SIG-M5 (cell line): Measurements from ENCODE around the gene TOM1L1.

ENCODE experiments used
- DNase-seq: peaks from one replicate; lab custom pipeline; 2025; lab: John Stamatoyannopoulos, UW

TOM1L1 gene

DNA sequence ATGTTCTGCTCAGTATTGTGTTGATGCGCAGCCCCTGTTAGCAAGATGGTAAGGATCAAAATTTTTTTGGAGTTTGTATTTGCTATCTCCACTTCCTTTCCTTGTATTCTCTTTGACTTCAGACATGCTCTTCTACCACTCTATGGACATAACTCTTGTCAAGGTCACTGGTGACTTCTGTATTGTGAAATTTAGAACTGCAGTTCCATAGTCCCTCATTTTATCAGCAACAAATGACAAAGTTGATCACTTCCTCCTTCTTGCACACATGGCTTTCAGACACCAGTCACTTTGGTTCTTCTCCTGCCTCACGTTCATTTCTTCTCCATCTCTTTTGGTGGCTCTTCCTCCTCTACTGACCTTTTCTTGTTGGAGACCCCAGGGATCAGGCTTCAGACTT, 46.7 kb downstream of the TOM1L1 start:
- no peak for DNase-seq

DNA sequence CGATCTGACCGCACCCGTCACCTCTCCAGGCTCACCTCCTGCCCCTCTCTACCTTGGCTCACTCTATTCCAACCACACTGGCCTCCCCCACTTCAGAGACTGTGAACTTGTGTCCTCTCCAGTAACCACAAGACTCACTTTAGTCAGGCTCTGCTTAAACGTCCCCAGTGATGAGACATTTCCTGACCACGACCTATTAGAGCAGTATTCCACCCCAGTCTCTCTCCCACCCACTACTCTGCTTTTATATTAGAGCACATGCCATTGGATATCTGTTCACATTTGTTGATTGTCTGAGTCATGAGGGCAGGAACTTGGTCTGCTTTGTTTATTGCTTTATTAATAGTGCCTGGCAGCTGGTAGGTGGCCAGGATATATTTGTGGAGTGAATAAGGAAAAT, 47.7 kb downstream of the TOM1L1 start:
- no peak for DNase-seq

DNA sequence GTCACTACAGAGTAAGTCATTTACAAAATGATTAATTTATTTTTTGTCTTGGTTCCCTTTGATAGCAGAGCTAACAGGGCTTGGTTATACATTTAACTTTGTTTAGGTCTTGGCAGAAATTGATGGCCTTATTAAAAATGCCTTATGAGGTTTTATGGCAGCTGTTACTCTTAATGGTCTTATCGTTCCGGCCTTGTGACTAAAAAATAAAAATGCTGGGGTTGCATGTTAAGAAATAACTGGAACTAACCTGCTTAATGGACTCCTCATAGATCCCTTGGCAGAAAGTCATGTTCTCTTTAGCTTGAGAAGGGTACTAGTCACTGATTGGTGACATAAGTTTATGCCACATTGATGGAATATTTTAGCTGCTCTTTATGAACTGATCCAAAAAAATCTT, 49.5 kb downstream of the TOM1L1 start:
- DNase-seq, result no peak

DNA sequence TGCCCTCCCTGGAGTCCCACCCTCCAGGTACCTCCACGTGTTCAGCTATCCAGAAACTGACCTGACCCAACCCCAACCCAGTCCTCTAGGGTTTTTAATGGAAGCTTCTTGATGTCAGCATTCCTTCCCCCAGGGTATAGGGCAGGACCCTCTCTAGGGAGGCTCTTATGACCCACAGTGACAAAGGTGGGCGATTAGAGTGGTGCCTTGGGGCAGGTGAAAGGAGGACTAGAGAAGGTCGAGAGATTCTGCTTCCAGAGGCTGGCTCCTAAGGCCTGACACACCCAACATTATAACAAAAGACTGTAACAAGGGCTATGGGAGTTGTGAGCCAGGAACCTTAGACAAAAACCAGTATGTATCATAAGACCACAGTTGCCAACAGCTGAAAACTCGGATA, 50.6 kb downstream of the TOM1L1 start:
- DNase-seq, result no peak

DNA sequence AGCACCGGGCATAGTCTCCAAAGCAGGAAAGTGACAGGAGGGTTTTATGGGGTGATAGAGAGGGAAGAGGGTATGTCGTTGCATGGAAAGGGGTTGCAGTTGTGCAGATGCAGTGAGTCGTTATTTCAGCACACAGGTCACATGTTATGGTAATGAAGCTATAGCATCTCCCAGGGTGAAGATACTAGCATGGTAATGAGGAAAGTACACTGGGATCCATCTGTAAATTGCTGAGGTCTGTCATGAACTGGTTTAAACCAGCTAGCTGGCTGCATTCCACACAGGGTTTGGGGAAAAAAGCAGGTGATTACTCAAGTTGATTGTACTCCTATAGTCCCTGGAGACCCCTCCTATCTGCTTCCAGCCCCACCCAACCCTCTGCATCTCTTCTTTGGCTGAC, 56.1 kb downstream of the TOM1L1 start:
- no peak for DNase-seq

DNA sequence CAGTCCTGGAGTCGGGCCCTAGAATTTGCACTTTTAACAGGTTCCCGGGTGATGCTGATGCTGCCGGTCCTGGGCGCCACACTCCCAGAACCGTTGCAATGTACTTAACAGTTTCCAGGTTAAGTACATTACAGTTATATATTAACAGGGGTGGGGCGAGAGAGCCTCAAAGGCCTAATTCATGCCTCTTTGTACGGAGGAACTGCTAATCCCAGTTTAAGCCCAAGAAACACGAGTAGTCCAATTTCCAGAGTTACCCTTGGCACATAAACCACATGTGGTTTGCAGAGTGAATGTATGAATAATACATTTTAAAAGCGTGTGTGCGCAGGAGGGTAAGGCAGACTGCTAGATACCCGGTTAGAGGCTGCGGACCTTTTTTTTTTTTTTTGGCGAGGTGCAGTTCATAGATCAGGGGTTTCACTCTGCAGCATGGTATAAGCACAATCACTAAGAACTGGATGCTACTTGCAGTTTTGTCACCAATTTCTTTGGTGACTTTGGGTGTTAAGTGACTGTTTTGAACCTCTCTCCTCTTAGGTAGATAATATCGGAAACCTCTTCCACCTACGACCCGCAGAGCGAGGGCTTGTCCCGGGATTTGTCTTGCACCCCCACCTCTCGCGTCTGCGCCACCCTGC, 67.1 kb downstream of the TOM1L1 start:
- no peak for DNase-seq

DNA sequence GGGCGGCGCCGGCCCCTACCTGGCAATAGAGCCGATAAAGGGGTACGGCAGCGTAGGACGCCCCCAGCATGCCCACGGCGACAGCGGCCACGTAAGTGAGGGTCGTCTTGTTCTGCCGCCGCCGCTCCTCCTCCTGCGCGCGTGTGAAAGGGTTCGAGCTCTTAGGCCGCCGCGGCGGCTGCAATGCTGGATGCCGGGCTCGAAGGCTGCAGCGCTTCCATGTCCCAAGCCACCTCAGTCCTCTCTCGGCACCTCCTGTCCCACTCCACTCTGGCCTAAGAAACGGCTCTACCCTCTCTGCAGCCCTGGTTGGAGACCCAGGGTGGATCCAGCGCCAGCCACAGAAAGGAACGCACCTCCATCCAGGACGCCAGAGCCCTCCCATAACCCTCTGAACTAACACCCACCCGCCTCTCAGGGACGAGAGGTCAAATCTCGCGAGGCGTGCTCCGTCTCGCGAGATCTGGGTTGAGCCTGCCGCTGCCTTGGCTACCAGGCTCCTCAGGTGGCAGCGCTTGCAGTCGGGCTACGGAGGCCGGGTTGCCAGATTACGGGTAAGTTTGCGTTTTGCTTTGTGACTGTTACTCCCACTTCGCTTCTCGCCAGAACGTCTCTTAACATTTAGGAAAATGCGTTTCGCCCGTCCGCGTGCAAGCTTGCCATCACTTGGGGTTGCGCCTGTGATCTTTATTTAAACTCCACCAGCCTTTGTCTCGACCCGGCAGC, 67.8 kb downstream of the TOM1L1 start, which contains the start of the genes COX11 and STXBP4:
Gene COX11 (minus strand): TSS at position 393 of the 726 bp plus-strand sequence. CDS start 8 bp downstream, at position 385.
Gene STXBP4 (plus strand): TSS at position 504 of the 726 bp plus-strand sequence. CDS start 17,455 bp downstream, outside the sequence.
- peak; percentile 50 for DNase-seq

DNA sequence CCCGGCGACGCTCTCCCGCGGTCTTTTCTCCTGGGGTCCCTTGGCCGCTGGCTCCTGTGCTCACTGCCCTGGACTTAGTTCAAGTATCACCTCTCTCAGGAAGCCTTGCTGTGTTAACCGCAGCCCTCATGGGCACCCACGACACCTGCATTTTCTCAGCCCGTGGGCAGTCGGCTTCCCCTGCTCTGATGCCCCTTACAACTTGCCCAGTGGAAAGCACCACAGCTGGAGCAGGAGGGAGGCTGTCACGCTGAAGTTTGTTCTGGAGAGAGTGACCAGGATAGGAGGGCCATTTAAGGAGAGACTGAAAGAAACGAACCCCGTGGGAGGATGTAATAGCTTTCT, 68.3 kb downstream of the TOM1L1 start:
- DNase-seq, result no peak

DNA sequence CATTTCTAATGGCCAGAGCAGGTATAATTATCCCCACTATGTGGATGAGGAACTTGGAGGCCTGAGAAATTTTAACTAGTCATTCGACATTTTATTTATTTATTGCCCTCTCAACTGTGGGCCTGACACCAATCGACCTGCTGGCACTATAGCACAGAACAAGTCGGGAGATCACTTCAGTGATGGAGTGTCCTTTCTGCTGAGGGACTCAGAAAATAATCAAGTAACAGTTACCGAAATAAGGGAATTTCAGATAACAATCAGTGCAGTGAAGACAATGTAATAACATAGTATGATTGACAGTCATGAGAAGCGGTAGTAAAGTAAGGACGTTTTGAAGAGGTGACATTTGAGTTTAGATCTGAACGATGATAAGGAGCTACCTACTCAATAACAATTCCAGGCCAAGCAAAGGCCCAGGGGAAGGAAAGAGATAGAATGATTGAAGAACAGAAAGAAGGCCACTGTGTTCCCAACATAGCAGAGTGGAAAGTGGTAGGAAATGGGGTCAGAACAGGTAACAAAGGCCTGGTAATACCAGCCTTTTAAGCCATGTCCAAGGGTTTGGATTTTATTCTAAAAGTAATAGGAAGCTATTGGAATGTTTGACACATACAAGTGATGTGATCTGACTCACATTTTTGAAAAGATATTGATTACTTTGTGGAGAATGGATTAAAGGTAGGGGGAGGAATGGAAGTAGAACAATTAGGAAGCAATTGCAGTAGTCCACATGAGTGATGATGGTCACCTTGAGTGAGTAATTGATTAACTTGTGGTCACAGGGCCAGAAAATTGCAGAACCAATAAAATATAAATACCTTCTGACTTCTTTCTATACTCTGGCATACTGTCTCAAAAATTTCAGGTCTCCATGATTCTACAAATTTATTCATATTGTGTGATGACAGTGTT, 69.3 kb downstream of the TOM1L1 start:
- no peak for DNase-seq

DNA sequence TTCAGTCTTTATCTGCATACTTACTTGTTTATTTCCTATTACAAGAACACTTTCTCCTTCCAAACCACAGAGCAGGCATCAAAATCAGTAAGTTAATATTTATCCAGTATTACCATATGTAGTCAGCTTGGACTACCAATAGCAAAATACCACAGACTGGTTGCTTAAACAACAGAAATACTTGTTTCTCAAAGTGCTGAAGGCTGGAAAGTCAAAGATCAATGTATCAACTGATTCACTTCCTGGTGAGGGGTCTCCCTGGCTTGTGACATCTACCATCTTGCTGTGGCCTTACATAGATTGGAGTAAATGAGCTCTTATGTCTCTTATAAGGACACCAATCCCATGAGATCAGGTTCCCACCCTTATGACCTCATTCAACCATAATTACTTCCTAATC, 70.5 kb downstream of the TOM1L1 start:
- DNase-seq, result no peak

DNA sequence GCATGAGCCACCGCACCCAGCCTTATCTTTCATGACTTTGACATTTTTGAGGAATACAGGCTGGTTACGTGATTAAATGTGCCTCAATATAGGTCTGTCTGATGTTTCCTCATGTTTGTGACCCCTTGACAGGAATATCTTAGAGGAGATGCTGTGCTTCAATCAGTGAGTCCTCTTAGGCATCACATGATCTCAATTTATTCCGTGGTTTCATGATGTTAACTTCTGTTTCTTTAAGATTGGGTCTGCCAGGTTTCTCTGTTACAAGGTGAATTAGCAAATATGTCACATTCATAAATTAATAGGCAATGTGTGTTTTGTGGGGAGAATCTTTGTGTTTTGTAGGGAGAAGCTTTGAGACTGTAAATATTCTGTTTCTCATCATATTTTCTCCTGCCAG, 71.2 kb downstream of the TOM1L1 start:
- DNase-seq, result no peak

DNA sequence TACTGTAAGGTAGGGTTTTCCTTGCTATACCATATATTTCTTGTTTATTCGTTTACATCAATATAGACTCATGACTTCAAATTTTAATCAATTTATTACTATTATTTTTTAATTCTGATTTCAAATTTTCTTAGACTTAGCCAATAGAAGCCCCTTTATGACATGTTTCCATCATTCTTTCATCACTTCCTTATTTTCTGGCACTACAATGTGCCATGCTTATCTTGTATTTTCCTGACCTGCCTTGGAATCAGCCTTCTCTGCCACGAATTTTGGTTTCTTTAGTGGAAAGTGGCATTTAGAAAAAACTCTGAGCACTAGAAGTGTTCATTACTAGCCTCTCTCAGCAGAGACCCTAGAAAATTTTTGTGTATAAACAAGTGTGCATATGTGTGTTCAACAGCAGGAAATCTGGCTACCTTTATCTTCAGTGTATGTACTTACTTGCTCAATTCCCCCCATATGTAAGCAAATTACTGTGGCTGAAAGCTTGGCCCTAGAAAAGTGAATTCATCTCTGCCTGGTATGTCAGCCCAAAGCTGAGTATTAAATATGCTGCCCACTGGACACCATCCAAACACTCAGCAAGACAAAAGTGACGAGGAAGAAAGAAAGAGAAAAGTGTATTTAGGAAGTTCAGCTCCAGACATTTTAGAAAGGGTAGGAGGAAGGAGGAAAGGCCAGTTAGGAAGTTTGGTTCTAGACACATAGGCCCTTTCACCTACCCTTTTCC, 71.9 kb downstream of the TOM1L1 start:
- DNase-seq, result no peak

DNA sequence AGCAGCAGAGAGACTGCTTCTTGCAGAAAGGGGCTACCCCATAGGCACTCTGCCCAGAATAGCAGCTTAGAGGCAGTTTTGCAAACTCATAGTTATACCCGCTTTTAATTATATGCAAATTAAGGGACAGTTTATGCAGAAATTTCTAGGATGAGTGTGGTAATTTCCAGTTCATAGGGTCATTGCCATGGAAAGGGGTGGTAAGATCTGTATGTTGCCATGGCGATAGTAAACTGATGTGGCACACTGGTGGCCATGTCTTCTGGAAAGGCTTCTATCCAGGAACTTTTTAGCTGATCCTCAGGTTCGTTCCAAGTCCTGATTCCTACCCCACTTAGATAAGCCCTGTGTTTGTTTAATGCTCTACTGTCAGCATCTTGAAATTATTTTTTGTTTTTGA, 74.1 kb downstream of the TOM1L1 start:
- DNase-seq, result no peak

DNA sequence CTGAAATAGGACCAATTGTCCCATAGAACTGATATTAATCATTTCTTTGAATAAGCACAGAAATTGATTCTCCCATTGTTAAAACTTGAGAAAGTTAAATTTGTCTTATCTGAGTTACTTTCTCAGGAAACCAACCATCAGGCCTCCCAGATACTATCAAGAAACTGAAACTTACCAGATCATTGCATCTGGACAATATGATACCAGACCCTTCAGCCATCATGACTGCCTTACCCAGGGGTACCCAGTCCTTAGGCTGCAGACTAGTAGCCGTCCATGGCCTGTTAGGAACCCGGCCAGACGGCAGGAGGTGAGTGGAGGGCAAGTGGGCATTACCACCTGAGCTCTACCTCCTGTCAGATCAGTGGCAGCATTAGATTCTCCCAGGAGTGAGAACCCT, 75.7 kb downstream of the TOM1L1 start:
- DNase-seq, result no peak

DNA sequence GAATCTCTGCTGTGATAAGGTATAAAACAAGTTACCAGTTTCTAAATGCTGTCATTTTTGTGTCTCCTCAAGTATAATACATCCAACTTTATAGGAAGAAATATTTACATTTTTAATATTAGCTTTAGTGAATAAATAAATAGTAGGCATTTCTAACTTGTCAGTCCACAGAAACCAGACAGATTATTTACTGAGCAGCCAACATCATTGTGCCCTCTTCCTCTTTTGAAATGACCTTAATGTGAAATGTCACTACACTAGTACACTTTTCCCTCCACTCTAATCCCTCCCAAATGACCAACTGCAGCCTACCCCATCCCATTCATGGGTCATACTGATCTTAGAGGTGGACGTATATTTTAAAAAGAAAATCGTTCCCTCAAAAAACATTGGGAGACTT, 77.1 kb downstream of the TOM1L1 start:
- no peak for DNase-seq

DNA sequence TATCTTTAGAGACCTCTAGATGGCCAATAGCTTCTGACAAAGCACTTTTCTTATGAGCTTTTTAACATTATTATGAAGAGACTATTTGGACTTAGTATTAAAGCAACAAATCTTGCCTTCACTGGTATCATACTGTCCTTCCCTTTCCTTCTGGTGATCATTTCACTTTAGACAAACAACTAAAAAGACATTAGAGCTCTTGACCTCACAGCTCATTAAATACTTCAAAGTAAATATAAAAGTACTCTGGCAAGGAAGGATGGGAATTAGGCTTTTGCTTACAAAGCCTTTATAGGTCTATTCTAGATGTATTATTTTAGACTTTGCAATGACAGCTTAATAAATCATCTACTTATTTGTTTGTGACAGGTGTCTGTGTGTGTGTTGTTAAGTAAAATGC, 79.0 kb downstream of the TOM1L1 start:
- DNase-seq, result no peak

DNA sequence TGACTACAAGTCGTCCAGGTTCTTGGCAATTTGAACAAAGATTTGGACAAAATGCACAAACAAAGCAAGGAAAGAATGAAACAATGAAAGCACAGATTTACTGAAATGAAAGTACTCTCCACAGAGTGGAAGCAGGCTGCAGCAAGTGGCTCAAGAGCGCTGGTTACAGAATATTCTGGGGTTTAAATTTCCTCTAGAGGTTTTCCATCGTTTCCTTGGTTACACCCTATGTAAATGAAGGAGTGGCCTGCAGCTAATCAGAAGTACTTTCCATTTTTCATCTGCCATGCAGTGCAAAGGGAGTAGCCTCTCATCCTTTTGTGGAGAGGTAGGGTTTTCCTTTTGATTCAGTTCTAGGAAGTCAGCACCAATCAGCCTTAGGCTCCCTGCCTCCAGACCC, 79.7 kb downstream of the TOM1L1 start:
- no peak for DNase-seq

DNA sequence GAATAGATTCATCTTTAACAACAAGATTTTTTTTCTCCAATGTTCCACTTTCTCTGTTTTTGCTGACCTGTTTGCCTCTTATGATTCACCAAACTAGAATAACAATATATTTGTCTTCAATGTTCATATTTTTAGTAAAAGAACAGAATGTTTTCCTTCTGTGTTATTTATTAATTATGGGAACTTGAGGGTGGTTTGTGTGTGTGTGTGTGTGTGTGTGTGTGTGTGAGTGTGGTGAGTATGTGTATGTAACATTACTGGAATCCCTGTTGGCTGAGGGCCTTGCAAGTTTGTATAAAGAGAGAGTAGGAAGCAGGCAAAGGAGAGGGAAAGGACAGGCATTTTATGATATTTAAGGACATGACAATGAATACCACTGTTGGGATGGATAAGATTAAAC, 81.7 kb downstream of the TOM1L1 start:
- DNase-seq, result no peak

DNA sequence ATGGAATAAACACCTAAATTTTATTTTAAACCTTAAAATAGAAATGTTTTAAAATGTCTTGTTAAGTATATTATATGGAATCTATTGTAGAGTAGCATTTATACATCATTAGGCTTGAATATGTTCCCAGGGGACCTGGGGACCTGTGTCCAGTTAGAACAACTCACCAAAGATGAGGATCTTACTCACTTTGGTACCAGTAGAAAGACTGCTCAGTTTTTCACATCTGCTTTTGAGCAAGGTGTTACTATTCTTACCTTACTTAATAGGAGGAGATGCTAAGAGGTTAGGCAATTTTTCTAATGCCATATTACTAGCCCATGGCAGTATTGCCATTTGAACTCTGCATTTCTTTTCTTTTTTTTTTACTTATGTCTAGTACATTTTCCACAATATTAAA, 82.6 kb downstream of the TOM1L1 start:
- no peak for DNase-seq

DNA sequence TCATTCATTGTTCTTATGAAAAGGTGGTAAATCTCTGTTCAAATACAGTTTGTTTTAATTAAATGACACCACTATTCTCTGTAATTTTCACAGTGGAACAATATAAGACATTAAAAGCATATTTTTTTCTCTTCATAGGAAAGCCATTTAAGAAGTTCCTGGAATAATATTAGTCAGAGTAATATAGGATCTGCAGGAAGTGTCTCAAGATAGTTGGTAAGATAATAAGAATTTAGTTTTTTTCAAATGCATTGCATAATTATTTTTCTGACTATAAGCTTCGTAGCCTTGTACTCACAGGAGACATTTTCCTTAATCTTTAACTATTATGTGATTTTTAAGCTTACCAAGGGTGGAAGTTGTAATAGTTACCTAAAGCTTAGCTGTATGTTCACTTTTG, 84.8 kb downstream of the TOM1L1 start:
- no peak for DNase-seq

DNA sequence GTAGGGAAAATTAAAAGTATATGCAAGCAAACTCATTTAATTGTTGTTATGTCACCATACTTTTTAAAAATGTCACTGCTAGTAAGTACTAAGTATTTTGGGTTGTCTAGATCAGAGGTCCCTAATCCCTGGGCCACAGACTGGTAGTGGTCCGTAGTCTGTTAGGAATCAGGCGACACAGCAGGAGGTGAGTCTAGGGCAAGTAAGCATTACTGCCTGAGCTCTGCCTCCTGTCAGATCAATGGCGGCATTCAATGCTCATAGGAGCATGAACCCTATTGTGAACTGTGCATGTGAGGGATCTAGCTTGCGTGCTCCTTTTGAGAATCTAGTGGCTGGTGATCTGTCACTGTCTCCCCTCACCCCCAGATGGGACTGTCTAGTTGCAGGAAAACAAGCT, 89.5 kb downstream of the TOM1L1 start:
- no peak for DNase-seq

DNA sequence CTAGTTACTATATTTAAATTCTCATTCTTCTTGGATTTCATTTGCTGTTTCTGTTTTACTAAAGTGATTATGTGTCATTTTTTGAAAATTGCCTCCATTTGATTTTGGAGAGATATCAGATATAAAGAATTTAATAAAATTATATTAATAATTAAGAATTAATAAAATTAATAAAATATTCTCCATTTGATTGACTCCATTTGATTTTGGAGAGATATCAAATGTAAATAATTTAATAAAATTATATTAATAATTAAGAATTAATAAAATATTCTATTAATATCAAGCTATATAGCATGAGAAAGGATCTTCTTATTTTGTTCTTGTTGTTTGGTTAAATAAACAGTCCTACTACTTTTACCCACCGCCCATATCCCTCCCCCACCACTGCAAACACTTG, 90.9 kb downstream of the TOM1L1 start:
- DNase-seq, result no peak
